IPS DF 19.7 (cell line): ENCODE measurements around the gene HCFC1.

ENCODE experiments used
- DNase-seq: peaks from one replicate; pipeline ENCODE4 v3.0.0-alpha.2; 2013; ENCODE audit warnings: low read depth, low spot score

The HCFC1 gene

DNA sequence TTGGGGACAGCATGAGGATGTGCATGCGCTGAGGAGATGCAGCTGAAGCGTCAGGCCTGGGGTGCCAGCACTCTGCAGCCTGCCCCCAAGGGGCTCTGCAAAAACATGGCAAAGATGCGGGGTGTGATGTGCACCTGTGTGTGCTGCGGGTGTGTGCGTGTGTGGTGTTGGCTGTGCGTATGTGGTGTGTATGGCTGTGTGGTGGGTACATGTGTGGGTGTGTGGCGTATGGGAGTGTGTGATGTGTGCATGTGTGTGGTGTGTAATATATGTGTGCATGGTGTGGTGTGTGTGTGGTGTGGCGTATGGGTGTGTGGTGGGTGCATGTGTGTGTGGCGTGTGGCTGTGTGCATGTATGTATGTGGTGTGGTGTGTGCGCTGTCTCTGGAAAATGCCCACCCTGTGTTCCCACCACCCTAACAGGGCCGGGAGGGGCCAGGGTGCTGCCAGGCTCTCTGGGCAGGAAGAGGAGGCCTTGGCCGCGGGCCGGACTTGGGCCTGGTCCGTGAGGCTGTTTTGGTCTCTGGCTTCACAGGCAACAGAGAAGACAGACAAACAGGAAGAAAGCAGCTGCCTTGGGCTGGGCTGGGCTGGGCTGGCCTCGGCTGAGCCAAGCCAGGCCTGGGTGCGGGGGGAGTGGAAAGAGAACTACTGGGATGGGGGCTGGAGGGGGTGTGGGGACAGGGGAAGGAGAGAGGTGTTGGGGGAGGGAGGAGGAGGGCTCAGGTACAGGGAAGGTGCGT is 68.2 kb downstream of the HCFC1 start:
- DNase-seq: no peak

DNA sequence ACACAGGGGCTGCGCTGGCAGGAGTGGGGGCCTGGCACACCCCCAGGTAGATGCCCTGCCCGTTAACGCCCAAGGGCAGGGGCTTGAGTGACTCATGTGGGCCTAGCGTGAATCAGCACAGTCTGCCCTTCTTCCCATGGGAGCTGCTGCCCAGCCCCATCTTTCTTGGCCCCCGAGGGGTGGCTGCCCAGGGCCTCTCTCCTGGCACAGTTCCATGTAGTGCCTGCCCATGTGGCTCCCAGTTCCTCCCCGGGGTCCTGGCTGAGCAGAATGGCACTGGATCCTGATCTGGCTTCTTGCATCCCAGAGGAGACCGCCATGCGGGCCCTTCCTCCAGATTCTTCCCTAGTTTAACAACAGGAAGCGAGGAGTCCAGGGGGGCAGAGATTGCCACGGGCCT is 69.2 kb downstream of the HCFC1 start:
- DNase-seq: no peak

DNA sequence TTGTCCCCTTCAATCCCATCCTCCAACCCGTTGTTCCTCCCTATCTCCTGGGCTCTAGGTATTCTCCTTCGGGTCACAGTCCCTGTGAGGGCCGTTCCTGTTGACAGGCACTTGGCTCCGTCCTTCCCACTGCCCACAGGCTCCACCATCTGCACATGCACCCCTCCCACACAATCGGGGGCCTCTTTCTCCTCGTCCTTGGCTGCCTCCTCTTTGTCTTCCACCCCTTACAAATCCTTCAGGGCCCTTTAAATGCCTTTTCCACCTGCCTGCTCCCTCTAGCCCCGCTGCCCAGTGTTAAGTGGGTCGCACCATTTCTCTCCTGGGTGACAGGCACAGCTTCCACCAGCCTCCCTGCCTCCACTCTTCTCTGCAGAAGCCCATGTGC is 69.9 kb downstream of the HCFC1 start:
- DNase-seq: no peak

DNA sequence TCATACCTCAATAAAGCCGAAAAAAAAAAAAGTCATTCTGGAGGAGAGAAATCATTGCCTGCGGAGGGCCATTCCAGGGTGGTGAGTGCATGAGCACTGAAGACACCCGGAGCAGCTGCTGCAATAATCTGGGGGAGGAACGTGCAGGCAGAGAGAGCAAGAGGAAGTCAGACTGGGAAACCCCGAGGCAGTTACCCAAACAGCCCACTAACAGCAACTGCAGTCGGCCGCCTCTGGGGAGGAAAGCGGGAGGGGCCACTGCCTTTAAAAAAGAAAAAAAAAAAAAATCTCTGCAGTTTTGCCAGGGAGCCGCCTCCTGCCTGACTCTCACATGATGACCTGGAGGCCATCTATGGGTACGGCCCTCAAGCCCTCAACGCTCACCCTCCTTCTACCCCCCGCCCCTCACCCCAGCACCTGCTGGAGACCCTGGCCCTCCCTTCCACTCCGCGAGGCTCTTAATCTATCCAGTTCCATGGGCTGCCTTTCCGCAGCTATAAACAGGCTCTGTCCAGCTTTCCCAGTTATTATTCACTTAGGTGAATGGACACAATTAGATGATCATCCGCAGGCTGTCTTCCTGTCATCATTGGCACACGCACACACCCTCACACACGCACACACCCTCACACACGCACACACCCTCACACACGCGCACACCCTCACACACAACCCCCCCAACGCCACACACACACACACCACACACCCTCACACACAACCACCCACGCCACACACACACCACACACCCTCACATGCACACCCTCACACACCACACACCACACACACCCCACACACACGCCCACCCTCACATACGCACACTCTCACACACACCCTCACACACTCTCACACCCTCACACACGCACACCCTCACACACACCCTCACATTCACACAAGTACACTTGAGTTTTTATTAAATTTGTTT is 70.5 kb downstream of the HCFC1 start:
- no peak for DNase-seq

DNA sequence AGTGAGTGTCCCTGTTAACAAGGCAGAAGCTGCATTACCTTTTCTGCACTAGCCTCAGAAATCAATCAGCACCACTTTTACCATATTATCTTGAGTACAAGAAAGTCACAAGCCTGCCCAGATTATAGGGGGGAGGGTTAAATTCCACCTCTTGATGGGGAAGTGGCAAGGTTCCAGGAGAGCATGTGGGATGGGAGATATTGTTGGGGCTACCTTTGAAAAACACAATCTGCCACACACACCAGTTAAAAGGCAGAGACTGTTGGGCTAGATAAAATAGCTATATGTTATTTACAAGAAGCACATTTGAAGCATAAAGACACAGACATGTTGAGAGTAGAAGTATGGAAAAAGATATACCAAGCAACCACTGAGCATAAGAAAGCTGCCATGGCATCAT is 73.7 kb downstream of the HCFC1 start:
- no peak for DNase-seq
